WI38 (cell line): ENCODE results near the gene POLE3.

Experiments used
- H3K4me3 ChIP-seq: 2 replicates; pipeline ENCODE4 v1.5.1; 2011; ENCODE audit warnings: low read depth, mild to moderate bottlenecking, control low read depth, low read length
- TF ChIP-seq, protein P1 (sequence below): IDR thresholded peaks from 2 replicates; pipeline ENCODE4 v1.5.1; 2012; ENCODE audit warnings: low read depth, mild to moderate bottlenecking, control low read depth, low read length

POLE3 gene

DNA sequence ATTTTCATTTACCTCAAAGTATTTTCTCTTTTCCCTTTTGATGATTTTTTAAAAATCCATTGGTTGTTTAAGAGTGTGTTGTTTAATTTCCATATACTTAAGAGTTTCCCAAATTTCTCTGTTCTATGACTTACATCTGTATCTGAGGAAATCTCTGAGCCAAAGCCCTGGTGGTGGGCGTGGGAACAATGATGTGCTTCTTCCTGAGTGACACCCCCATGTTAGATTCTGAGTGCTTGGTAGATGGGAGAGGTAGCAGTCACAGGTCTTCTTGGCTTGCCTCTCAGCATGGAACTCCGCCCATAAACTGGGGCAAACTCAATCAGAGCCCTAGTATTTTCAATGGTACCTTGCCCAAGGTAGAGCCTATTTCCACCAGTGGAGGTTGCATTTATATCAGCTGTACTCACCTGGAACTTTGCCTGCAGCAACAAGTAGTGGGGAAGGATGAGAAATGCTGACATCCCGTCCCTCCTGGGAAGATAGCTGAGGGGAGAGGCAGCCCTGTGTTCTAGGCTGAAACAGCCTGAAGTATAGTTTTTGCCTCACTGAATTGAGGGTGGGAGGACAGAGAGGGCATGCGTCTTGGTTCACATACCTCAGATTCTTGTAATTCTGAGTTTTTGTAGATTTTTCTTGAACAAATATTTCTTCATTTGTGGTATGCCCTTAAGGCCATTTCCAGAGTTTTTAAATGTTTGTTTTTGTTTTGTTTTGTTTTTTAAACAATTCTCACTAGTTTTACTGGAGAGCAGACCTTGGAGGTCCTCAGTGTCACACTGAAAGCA, 26.4 kb upstream of the POLE3 start:
- no peak overlapping the region for H3K4me3 ChIP-seq
- TF ChIP-seq, protein P1, sequence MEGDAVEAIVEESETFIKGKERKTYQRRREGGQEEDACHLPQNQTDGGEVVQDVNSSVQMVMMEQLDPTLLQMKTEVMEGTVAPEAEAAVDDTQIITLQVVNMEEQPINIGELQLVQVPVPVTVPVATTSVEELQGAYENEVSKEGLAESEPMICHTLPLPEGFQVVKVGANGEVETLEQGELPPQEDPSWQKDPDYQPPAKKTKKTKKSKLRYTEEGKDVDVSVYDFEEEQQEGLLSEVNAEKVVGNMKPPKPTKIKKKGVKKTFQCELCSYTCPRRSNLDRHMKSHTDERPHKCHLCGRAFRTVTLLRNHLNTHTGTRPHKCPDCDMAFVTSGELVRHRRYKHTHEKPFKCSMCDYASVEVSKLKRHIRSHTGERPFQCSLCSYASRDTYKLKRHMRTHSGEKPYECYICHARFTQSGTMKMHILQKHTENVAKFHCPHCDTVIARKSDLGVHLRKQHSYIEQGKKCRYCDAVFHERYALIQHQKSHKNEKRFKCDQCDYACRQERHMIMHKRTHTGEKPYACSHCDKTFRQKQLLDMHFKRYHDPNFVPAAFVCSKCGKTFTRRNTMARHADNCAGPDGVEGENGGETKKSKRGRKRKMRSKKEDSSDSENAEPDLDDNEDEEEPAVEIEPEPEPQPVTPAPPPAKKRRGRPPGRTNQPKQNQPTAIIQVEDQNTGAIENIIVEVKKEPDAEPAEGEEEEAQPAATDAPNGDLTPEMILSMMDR: no peak

DNA sequence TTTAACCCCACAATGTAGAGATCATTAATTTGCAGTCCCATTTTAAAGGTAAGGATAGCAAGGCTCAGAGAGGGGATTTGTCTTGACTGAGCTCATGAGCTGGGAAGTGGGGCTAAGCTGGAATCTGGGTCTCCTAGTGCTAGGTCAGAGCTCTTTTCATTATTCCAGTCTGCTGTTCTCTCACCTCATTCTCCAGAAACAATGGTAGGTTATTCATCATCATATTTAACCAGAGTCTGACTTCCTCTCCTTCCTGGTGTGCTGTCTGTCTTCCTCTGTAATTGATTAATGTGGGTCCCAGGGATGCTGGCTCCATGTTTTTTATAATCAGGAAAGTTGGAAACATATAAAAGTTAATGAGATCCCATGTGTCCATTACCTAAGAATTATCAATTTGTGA, 20.7 kb upstream of the POLE3 start:
- TF ChIP-seq, protein P1: no peak
- H3K4me3 ChIP-seq: no peak overlapping the region

DNA sequence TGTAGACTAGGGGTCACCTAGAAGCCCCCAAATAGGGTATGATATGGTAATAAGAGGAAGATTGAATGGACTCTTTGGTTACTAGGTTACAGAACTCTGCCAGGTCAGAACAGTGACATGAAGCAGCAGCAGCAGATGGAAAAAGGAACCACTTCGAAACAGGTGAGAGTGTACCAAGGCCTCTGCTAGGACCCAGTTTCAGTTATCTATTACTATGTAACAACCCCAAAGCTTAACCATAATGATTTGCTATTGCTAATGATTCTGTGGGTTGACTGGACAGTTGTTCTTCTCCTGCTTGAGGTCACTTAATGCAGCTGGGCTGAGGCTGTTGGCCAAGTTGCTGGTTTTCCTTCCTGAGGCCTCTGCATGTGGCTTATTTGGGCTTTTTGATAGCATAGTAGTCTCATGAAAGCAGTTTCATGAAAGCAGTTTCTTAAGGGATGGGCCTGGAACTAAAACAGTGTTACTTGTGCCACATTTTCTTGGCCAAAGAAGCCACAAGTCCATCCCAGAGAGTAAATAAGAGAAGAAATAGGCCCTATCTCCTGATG, 17.7 kb upstream of the POLE3 start:
- H3K4me3 ChIP-seq: no peak overlapping the region
- TF ChIP-seq, protein P1: no peak

DNA sequence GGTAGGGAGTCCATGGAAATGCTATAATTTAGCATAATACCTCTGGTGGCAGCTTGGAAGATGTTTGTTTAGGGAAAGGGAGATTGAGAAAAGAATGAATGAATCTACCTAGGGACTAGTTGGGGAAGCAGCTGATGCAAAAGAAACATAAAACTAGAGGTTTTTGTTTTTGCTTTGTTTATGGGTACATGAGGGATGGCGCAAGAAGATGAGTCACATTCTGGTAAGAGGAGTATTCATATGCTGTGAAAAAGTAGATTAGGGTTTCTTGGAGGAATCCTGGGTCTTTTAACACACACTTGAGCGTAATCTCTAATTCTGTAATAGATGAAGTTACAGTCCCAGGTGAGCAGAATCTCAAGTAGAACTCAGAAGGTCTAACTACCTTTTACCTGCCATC, 17.2 kb upstream of the POLE3 start:
- TF ChIP-seq, protein P1: no peak
- H3K4me3 ChIP-seq: no peak overlapping the region

DNA sequence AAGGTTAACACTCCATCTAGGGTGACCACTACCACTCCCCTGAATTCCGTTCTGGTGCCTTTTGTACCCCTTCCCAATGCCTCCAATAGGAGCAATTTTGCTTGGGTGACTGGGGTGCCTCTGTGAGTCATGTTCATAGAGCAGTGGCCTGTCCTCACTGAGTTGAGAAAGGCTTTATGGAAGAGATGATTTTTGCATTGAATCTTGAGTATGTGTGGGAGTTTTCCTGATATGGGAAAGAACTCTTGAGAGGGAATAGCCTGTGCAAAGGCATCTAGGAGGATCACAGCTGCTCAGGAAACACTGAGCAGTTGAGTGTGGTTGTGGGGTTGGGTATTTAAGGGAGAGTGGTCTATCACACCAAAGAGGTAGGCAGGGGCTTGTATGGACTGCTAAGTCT, 16.2 kb upstream of the POLE3 start:
- H3K4me3 ChIP-seq: no peak overlapping the region
- TF ChIP-seq, protein P1: no peak

DNA sequence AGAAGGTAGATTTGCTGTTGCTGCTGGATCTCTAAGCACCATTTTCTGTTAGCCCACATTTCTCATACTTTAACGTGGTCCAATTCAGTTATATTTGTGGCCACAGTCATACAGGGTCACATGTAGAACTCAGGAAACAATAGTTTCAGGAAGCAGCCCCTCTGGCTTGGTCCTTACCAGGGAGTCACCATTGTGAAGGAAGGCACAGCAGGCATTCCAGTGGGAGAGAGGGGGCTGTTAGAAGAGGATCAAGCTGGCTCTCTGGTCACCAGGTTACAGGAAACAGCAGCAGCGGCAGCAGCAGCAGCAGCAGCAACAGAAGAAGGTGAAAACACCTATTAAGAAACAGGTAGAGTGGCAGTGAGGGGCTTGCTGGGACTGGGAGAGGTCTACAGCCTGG, 14.6 kb upstream of the POLE3 start:
- TF ChIP-seq, protein P1: no peak
- no peak overlapping the region for H3K4me3 ChIP-seq

DNA sequence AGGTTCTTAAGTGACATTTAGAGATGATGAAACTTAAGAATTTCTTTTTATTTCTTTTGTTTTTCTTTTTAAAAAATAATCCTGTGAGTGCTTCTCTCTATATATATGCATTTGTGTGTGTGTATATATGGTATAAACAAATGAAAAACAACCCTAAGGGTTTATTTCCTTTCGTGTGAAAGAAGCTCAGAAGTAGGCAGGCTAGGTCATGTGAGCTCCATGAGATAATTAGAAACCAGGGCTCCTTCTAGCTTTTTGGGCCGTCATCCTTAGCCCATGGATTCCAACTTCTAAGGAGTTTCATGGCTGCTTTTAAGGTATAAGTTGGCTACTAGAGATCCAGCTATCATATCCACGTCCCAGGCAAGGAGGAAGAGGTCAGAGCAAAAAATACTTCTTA, 11.3 kb upstream of the POLE3 start:
- no peak overlapping the region for H3K4me3 ChIP-seq
- TF ChIP-seq, protein P1: no peak
